ENCODE data around the gene USP32.
"Not testable (repeated sequence)": the region's sequence is repeated elsewhere in the genome, so short reads cannot be mapped to it uniquely, and the experiment has no call there.

Gene USP32

DNA sequence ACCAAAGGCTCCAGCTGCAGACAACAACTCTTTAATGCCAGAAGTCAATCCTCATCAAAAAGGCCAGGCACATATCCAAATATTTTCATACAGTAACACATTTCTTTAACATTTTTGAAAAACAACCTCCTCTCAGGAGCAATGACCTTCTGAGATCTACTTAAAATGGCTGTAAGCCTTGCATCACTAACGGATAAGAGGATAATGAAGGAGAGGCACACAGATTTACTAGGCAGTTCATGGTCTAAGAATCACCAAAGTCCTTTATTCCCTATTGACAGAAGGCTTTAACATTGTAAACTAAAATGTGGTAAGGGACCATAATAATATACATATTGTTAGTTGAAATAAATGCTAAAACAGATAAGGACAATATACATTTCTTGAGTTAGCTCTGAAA lies 114.7 kb downstream of the USP32 start:
- DNase-seq = no peak
- in situ Hi-C loops (cut with MboI; ENCODE audit: low pct_unique_long_range_greater_than_20kb, low sequenced_read_pairs) = no loop called here

DNA sequence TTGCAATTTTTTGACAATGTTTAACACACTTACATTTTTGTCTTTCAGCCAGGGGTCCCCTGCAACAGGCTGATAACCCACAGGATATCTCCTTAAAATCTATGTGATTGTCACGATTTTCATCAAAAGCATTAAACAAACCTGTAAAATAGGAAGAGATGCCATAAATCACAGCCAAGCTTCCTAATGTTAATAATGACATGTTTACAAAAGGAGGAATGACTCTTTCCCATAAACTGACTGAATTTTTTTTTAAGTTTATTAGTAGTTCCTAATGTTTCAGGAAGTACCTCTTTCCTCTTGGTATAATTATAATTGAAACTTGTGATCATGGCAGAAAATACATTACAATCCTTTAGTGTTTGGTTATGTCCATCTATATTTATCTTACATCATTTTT lies 122.5 kb downstream of the USP32 start:
- in situ Hi-C loops (cut with MboI; ENCODE audit: low pct_unique_long_range_greater_than_20kb, low sequenced_read_pairs) = no loop called here
- no peak for DNase-seq

DNA sequence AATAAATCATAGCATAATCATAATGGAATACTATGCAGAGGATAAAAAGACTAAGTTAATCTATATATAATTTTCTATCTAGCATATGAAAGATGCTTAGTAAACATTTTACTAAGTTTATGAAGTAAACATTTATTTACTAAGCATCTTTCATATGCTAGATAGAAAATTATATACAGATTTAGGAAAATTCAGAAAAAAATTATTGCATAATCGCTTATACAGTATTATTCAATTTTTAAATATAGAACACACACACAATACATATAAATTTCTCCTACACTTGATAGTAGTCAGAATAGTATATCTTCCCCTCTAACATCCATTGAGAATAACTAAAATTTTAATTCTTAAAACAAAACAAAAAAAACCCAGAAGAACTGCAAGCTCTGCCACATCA lies 131.4 kb downstream of the USP32 start:
- DNase-seq = no peak
- in situ Hi-C loops (cut with MboI; ENCODE audit: low pct_unique_long_range_greater_than_20kb, low sequenced_read_pairs) = no loop called here

DNA sequence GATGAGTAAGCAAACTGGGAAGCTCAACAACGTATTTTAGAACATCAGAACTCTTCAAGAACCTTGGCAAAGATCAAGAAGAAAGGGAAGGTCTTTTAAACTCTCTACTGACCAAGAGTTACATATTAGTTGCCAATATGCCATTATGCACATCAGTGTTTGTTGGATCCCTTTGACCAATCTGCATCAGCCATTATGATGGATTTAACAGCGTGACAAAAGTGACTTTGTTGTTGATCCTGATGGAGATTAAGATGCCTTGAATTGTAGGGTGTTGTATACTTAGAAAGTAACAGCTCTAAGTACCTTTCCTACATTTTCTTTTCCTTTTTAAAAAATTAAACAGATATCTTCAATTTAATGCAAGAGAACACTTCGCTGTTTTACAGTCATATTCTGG lies 133.6 kb downstream of the USP32 start:
- no peak for DNase-seq
- in situ Hi-C loops (cut with MboI; ENCODE audit: low pct_unique_long_range_greater_than_20kb, low sequenced_read_pairs) = no loop called here

DNA sequence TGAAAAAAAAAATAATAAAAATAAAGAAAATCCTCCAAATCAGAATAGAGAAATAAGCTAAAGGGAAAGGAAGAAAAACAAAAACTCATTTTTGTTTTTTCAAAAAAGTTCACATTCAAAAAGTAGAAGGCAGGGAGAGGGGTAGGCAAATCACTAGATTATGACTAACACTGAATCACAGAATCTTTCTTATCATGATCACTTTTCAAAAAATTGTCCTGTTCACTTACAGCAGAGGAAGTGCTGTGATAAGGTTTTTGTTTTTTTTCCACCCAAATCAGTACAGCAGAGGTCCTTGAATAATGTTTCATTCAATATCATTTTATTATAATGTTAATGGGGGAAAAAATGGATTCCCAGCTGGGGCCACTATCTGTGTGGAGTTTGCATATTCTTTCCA lies 135.8 kb downstream of the USP32 start:
- in situ Hi-C loops (cut with MboI; ENCODE audit: low pct_unique_long_range_greater_than_20kb, low sequenced_read_pairs) = no loop called here
- DNase-seq = no peak

DNA sequence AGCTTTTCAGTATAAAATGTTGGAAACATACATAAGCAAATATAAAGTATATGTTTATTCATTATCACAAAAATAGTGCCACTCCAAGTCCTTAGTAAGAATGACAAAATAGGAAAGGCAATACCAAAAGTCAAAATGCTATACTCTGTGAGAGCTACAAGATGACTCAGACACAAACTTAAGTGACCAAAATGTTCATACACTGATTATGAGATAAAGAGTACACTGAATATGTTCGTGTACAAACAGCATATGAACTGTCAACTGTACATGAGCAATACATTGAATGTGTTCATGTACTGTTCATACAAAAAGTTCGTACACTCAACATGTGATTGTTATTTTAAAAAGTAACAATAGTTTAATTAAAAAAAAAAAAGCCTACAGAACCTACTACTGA lies 138.9 kb downstream of the USP32 start:
- in situ Hi-C loops (cut with MboI; ENCODE audit: low pct_unique_long_range_greater_than_20kb, low sequenced_read_pairs) = no loop called here

DNA sequence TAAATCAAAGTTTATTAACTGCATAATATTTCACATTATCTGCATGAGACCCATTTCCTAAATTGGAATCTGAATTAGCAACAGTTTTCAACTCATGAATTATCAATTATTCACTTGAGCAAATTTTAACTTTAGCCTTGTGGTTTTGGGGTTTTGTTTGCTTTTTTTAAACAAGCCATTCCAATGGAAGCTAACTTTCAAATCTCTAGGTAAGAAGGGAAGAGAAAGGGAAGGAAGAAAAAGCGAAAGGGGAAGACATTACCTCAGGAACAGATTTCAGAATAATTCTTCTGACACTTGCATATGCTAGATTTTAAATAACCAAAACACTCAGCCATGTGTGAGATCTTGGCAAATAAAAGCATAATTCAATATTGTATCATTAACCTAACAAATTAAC lies 139.5 kb downstream of the USP32 start:
- DNase-seq = no peak
- in situ Hi-C loops (cut with MboI; ENCODE audit: low pct_unique_long_range_greater_than_20kb, low sequenced_read_pairs) = no loop called here

More for the DNA sequence above, 138.9 kb downstream of the USP32 start:
- no peak for DNase-seq

DNA sequence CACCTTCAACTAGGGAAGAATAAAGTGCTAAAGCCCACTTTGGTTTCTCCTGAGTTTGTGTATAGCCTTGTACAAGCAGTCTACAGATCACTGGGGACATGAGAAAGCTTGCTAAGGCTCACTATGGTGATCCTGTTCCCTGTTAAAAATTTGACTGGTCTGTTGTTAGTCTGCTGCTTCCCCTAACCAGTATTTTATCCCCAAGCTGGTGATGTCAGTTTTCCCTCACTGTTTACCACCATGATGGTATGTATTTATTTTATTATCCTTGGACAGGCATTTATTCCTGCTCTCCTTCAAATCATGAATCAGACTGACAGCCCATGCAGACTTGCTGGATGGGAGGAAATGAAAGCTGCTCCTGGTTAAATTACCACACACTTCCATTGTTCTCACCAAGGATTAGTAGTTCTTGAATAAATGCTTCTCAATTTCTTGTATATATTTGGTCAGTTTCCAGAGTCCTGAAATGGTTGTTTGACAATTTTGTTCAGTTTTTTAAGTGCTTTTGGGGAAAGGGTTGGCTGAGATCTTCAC lies 142.6 kb downstream of the USP32 start:
- in situ Hi-C loops (cut with MboI; ENCODE audit: low pct_unique_long_range_greater_than_20kb, low sequenced_read_pairs) = no loop called here
- peak; percentile 14 for DNase-seq

DNA sequence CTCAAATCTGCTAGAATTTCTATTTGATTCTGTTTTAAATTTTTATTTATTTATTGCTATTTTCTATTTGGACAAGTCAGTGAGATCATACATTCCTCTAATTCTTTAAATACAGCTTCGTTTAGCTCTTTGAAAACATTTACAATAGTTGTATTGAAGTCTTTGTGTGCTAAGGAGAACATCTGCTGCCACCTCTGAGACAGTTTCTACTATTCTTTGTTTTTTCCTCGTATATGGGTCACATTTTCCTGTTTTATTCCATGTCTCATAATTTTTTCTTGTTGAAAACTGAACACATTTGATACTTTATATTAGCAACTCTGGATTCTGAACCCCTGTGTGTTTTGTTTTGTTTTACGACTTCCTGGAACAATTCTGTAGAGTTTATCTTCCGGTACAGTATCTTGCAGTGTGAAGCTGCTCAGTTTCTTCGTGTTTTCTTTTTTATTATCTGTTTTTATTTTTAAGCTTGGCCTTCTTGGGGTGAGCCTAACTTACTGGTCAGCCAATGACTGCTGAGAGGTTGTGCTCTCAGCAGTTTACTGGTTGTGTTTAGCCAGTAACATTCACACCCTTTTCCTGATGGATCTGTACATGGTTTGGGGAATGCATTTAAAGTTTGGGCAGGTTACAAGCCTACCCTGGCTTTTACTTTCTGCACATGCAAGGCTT lies 143.2 kb downstream of the USP32 start:
- in situ Hi-C loops (cut with MboI; ENCODE audit: low pct_unique_long_range_greater_than_20kb, low sequenced_read_pairs) = no loop called here
- DNase-seq = peak; percentile 20

DNA sequence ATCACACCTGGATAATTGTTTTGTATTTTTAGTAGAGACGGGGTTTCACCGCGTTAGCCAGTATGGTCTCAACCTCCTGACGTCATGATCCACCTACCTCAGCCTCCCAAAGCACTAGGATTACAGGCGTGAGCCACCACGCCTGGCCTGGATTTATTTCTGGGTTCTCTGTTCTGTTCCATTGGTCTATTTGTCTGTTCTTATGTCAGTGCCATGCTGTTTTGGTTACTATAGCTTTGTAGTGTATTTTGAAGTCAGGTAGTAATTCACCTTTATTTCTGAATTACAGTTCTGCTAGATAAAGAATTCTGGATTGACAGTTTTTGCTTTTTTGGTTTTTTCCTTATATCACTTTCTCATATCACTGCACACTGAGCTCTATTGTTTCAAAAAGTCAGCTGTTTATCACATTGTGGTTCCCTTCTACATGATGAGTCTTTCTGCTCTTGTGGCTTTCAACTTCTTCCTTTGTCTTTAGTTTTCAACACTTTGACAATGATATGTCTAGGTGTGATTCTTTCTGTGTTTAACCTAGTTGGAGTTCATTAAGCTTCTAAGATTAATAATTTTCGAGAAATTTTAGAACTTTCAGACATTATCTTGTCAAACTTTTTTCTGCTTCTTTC lies 144.0 kb downstream of the USP32 start:
- DNase-seq = no peak
- in situ Hi-C loops (cut with MboI; ENCODE audit: low pct_unique_long_range_greater_than_20kb, low sequenced_read_pairs) = no loop called here

DNA sequence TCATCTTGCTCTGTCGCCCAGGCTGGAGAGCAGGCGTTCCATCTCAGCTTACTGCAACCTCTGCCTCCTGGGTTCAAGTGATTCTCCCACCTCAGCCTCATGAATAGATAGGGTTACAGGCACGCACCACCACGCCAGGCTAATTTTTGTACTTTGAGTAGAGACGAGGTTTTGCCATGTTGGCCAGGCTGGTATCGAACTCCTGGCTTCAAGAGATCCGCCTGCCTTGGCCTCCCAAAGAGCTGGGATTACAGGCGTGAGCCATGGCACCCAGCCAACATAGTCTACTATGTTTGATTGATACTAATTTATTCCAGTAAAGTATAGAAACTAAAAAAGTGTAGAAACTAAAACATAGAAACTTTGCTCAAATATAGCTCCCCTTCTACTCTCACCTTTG lies 147.3 kb downstream of the USP32 start:
- in situ Hi-C loops (cut with MboI; ENCODE audit: low pct_unique_long_range_greater_than_20kb, low sequenced_read_pairs) = no loop called here
- DNase-seq = no peak

DNA sequence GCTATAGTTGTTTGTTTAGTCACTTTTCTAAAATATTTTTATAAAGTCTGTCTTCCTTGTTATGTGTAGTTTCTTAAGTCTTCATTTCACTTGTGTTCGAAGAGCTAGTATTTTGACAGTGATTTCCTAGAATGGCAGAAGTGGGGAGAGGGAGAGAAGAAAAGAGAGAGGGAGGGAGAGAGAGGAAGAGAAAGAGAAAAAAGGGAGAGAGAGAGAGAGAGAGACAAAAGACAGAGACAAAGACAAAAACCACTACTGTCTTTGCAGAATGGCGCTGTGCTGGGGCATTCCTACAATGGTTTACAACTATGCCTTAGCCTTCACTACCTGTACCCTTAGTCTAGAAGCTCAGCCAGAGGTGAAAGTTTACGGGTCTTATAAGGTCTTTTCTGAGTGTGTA lies 151.6 kb downstream of the USP32 start:
- in situ Hi-C loops (cut with MboI; ENCODE audit: low pct_unique_long_range_greater_than_20kb, low sequenced_read_pairs) = no loop called here

DNA sequence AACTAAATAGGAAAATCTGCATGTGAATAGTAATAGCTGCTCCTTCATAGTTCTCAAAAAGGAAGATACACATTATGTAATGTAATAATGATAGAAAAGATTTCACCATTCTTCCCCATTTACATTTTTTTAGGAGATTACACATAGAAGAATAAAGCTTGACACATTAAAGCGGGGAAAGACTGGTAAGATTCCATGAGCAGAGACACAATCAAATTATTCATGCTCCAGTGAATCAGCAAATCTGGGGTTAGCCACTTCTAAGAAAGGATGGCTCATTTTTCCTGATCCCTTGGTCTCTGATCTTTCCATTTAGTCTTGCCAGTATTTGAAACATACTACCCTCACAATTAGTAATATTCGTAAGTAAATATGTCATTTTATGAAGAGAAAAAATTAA lies 160.2 kb downstream of the USP32 start:
- in situ Hi-C loops (cut with MboI; ENCODE audit: low pct_unique_long_range_greater_than_20kb, low sequenced_read_pairs) = no loop called here

More for the DNA sequence above, 151.6 kb downstream of the USP32 start:
- DNase-seq = no peak

DNA sequence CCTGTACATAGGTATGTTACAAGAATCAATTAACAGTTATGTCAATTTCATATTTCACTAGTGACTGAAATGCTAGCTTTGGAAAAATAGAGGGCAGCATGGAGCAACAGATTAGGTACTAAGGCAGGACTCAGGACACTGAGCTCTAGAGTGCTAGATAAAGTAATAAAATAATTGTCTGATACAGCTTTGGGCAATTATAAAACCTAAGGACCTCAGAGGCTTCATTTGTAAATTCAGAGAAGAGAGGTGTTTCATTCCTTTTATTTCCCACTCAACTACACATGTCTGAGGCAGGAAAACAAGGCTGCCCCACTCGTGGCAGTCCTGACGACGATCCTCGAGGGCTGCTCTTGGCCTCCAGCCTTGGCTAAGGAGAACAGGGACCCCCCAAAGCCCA lies 160.7 kb downstream of the USP32 start:
- in situ Hi-C loops (cut with MboI; ENCODE audit: low pct_unique_long_range_greater_than_20kb, low sequenced_read_pairs) = no loop called here
- peak; percentile 40 for DNase-seq

More for the DNA sequence above, 160.2 kb downstream of the USP32 start:
- no peak for DNase-seq

DNA sequence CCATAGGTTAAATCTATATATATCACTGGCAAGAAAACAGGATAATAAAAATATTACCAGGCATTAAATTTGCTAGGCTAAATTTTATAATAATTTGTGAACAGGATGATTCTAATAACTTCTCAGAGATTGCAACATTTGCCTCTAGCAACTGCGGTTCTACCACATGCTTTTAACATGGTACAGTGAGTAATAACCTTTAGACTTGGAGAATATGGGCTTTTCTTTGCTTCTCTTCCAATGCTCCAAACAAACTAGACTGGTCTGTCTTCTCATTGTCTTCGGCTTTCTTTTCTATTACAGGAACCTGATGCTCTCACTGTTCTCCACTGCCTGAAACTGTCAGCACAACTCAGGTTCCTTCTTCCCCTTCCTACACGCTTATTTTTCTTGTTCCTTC lies 161.6 kb downstream of the USP32 start:
- in situ Hi-C loops (cut with MboI; ENCODE audit: low pct_unique_long_range_greater_than_20kb, low sequenced_read_pairs) = no loop called here
- DNase-seq = no peak

DNA sequence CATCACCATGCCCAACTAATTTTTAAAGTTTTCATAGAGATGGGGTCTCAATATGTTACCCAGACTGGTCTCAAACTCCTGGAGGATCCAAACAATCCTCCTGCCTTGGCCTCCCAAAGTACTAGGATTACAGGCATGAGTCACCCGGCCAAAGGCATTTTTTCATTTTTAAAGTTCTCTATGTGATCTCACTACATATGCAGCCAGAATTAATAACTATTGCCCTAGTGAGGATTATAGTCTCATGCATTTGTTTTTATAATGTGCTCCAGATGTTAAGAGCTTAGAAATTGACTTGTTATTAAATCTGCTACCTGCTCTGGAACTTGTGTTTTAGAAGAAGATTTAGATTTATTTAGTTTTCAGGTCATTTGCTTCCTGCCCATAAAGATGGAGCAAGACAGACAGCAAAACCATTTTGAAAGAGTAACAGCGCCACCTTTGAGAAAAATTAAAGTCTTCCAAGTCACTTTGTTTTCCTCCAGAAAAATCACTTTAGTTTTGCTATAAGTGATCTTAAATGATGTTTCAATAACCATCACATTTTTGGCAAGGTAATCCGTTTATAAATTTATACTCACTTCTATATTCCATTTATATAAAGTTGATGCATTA lies 162.6 kb downstream of the USP32 start:
- in situ Hi-C loops (cut with MboI; ENCODE audit: low pct_unique_long_range_greater_than_20kb, low sequenced_read_pairs) = no loop called here
- peak; percentile 39 for DNase-seq

DNA sequence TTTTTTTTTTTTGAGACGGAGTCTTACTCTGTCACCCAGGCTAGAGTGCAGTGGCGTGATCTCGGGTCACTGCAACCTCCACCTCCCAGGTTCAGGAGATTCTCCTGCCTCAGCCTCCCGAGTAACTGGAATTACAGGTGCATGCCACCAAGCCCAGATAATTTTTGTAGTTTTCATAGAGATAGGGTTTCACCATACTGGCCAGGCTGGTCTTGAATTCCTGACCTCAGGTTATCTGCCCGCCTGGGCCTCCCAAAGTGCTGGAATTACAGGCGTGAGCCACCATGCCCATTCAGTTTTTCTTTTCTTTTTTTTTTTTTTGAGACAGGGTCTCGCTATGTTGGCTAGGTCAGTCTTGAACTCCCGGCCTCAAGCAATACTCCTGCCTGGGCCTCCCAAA lies 164.7 kb downstream of the USP32 start:
- DNase-seq; in situ Hi-C loops (cut with MboI; ENCODE audit: low pct_unique_long_range_greater_than_20kb, low sequenced_read_pairs): not testable (repeated sequence)

DNA sequence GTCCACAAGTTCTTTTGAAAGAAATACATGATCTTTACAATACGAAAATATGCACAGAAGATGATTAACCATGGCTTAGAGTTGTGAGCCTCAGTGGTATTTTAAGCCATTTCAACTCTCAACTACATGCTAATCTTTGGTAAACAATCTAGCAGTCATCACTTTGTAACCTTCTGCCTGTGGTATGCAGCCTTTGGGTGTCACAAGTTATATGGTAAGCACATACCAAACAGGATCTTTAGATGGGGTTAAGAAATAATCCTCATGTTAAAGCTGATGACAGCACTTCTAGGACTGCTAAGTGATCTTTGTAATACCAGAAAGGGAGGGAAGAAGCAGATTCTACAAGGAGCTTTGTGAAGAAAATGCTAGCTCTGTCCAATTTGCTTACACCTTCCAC lies 167.9 kb downstream of the USP32 start:
- DNase-seq = no peak
- in situ Hi-C loops (cut with MboI; ENCODE audit: low pct_unique_long_range_greater_than_20kb, low sequenced_read_pairs) = no loop called here

DNA sequence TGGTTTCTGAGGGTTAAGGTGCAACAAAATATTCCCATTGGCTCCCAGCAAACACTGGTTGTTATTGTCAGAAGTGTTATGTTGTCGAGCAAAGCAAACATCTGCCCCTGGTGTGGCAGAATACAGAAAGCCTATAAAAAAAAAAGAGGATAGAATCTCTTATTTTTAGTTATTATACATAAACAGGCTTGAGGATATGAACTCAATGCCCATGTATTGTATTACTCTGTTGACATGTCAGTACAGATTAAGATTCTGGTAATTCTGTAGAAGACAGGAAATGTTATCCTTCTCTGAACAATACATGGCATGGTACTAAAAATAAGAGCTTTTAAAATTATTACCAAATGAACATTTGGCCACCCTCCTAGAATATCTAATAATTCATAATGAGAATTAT lies 168.5 kb downstream of the USP32 start:
- in situ Hi-C loops (cut with MboI; ENCODE audit: low pct_unique_long_range_greater_than_20kb, low sequenced_read_pairs) = no loop called here

DNA sequence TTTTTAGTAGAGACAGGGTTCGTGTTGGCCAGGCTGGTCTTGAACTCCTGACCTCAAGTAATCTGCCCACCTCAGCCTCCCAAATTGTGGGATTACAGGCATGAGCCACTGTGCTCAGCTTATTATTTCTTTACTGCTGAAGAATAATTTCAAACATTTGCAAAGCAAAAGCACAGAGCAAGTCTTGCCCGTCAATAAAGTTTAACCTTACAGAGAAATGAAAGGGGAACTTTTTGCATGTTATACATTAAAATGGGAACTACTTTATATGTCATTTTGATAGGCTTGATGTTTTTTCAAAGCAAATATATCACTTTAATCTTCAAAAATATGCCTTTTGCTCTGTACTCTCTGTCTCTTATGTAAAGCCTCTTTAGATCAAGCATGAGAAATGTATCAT lies 173.2 kb downstream of the USP32 start:
- DNase-seq; in situ Hi-C loops (cut with MboI; ENCODE audit: low pct_unique_long_range_greater_than_20kb, low sequenced_read_pairs): not testable (repeated sequence)

More for the DNA sequence above, 168.5 kb downstream of the USP32 start:
- no peak for DNase-seq

Measured in KBM-7 (cell line).